ENCODE measurements around the gene TIMM17A. TPM values are rescaled to one million over a fixed set of nuclear protein-coding genes. Genes with fewer than 3 reads are reported as not detected.
A peak's percentile ranks its signal among the peaks of the same experiment; 100 is the strongest.

Gene TIMM17A
- total and polyA plus RNA-seq, 2 experiments from 2014 or later = 32.9 to 110 TPM

- peak overlapping the region; percentile 2 for H3K4me3 ChIP-seq
- peaks cover 52% of the 10 kb centered on the region for H3K4me1 ChIP-seq (ENCODE audit: low read depth)
- no peaks in the 10 kb centered on the region for H3K27me3 ChIP-seq
- H3K36me3 ChIP-seq = no peaks in the 10 kb centered on the region
- no peaks in the 10 kb centered on the region for H3K9me3 ChIP-seq (ENCODE audit: low read depth)
- H3K27ac ChIP-seq = peak overlapping the region; percentile 95
- peak in 1 of 2 donors; percentile 92 for DNase-seq (ENCODE audit: low read depth in 1 of 2, low spot score in 1 of 2)
- TF ChIP-seq CTCF (IDR thresholded peaks at IDR 0.05; ENCODE audit: low read depth, low read length) = no peak
These were observed 13.7 kb upstream of the TIMM17A start for GRCh38 chr1:201941420-201942128.

DNA sequence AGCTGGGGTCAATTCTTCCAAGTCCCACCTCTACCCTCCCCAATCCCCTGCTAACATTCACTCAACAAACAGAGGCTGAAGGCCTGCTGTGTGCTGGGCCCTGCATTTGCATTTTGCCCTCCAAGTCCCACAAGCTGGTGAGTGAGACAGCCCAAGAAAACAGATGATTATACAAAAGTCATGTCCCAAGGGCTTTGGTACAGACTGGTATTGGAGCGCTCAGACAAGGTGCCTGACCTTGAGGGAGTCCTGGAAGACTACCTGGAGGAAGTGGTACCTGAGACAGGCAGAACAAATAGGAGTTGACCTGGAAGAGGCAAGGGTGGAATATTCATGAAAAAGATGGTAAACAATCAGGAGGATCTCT lies 13.2 kb upstream of the TIMM17A start:
- Histone ChIP-seq H3K9me3 (ENCODE audit: low read depth) (no peaks in the 10 kb centered on the region), H3K27me3 (no peaks in the 10 kb centered on the region), H3K4me3 (peak overlapping the region; percentile 2), H3K27ac (peak overlapping the region; percentile 95), H3K36me3 (peaks cover 3% of the 10 kb centered on the region), H3K4me1 (ENCODE audit: low read depth) (peaks cover 55% of the 10 kb centered on the region)
- no peak for TF ChIP-seq CTCF (IDR thresholded peaks at IDR 0.05; ENCODE audit: low read depth, low read length)
- no peak for DNase-seq (ENCODE audit: low read depth in 1 of 2, low spot score in 1 of 2)

DNA sequence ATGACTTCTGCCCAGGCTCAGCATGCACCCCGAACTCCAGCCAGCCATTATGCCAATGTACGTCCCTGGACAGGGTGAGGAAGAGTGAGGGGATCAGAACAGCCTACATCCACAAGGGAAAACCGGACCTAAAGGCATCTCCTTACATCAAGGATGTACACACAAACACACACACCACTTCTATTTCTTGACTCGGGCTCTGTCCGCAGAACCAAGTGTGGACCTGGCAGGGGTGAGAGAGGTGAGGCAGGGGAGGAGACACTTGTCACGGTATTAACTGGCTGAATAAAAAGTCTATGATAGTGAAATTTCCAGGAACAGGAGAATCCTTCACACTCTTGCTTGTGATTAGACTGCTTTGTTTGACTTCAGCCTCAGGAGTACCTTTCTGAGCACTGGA lies 11.3 kb upstream of the TIMM17A start:
- TF ChIP-seq CTCF (IDR thresholded peaks at IDR 0.05; ENCODE audit: low read depth, low read length) = no peak
- peak overlapping the region; percentile 56 for H3K4me3 ChIP-seq
- no peaks in the 10 kb centered on the region for H3K27me3 ChIP-seq
- H3K27ac ChIP-seq = peak overlapping the region; percentile 95
- no peak for DNase-seq (ENCODE audit: low read depth in 1 of 2, low spot score in 1 of 2)
- H3K9me3 ChIP-seq (ENCODE audit: low read depth) = no peaks in the 10 kb centered on the region
- peaks cover 62% of the 10 kb centered on the region for H3K4me1 ChIP-seq (ENCODE audit: low read depth)
- H3K36me3 ChIP-seq = peaks cover 3% of the 10 kb centered on the region

GRCh38 chr1:201944639-201945038 lies 10.7 kb upstream of the TIMM17A start:
- Histone ChIP-seq H3K4me1 (ENCODE audit: low read depth) (peaks cover 55% of the 10 kb centered on the region), H3K27me3 (no peaks in the 10 kb centered on the region), H3K9me3 (ENCODE audit: low read depth) (no peaks in the 10 kb centered on the region), H3K36me3 (peaks cover 3% of the 10 kb centered on the region), H3K4me3 (peak overlapping the region; percentile 56), H3K27ac (peak overlapping the region; percentile 95)
- no peak for DNase-seq (ENCODE audit: low read depth in 1 of 2, low spot score in 1 of 2)
- no peak for TF ChIP-seq CTCF (IDR thresholded peaks at IDR 0.05; ENCODE audit: low read depth, low read length)

DNA sequence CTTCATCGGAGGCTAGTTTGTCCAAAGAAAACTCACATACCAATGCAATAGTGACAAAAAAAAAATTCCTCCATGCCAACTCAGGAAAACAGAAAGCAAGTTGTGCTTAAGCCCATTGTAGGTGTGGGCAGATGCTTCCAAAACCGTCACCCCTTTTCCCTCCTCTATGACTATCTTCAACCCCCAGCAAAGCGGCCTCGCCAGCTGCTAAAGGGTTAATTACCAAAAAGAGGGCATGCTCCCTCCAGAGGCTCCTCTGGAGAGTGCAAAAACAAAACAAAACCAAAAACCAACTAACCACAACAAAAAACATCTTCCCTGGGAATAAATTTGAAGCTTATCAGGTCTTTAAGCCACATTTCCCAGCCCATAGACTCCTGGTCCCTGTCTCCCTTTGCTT lies 10.1 kb upstream of the TIMM17A start:
- Histone ChIP-seq H3K9me3 (ENCODE audit: low read depth) (no peaks in the 10 kb centered on the region), H3K27me3 (no peaks in the 10 kb centered on the region), H3K4me3 (peak overlapping the region; percentile 56), H3K36me3 (peaks cover 3% of the 10 kb centered on the region), H3K4me1 (ENCODE audit: low read depth) (peaks cover 54% of the 10 kb centered on the region), H3K27ac (peak overlapping the region; percentile 100)
- peak in 1 of 2 donors; percentile 28 for DNase-seq (ENCODE audit: low read depth in 1 of 2, low spot score in 1 of 2)
- peak; percentile 38 for TF ChIP-seq CTCF (IDR thresholded peaks at IDR 0.05; ENCODE audit: low read depth, low read length)
